SH-SY5Y (cell line): Measurements from ENCODE around the gene MYNN.

Experiments
- GATA2 ChIP-seq: IDR thresholded peaks from 2 replicates; pipeline ENCODE4 v1.6.1; 2011; ENCODE audit warnings: mild to moderate bottlenecking, low read depth, low read length
- GATA3 ChIP-seq: IDR thresholded peaks from 2 replicates; pipeline ENCODE4 v1.6.1; 2011; ENCODE audit warnings: low read depth, mild to moderate bottlenecking, low read length, moderate library complexity

- no peak for TF ChIP-seq GATA2
- TF ChIP-seq GATA3, result no peak
Observed at GRCh38 chr3:169780742-169781141, 7.5 kb downstream of the MYNN start.
